Esophagus (tissue), 2 donors: ENCODE data around the gene MOG. TPM values are rescaled to one million over a fixed set of nuclear protein-coding genes. Genes with fewer than 3 reads are reported as not detected.

Experiments
- H3K27ac ChIP-seq, 2 donors: one replicate each; pipeline ENCODE4 v1.5.1; 2013; ENCODE audit warnings: low read depth in 2 of 2, mild to moderate bottlenecking in 2 of 2, inconsistent platforms in 1 of 2, low read length in 1 of 2, moderate library complexity in 1 of 2
- H3K27me3 ChIP-seq, 2 donors: one replicate each; pipeline ENCODE4 v1.6.1; 2013; ENCODE audit warnings: low read length in 2 of 2, control low read depth in 1 of 2, mild to moderate bottlenecking in 1 of 2; ENCODE audit not compliant: insufficient read depth in 2 of 2, control insufficient read depth in 1 of 2
- H3K36me3 ChIP-seq, 2 donors: one replicate each; pipeline ENCODE4 v1.6.1; 2013; ENCODE audit warnings: low read length in 1 of 2; ENCODE audit not compliant: control insufficient read depth in 2 of 2, insufficient read depth in 2 of 2
- H3K4me1 ChIP-seq, 2 donors: one replicate each; pipeline ENCODE4 v1.6.1; 2013; ENCODE audit warnings: low read length in 1 of 2; ENCODE audit not compliant: control insufficient read depth in 2 of 2, insufficient read depth in 2 of 2
- H3K4me3 ChIP-seq, 2 donors: one replicate each; pipeline ENCODE4 v1.5.1; 2013; ENCODE audit warnings: low read length in 2 of 2, mild to moderate bottlenecking in 2 of 2, low read depth in 1 of 2, moderate library complexity in 1 of 2
- H3K9me3 ChIP-seq, 2 donors: one replicate each; pipeline ENCODE4 v1.6.1; 2013; ENCODE audit warnings: mild to moderate bottlenecking in 2 of 2, low read depth in 1 of 2, low read length in 1 of 2, moderate library complexity in 1 of 2; ENCODE audit not compliant: control insufficient read depth in 2 of 2, insufficient read depth in 1 of 2
- WGBS, 2 donors: extraction: QIAGEN DNeasy Blood & Tissue Kit; methylation state at CpG; one replicate each; pipeline ENCODE4 v1.1.7; 2013; 5-methylcytosine and 5-hydroxymethylcytosine counted together
- polyA plus RNA-seq, 2 donors: library from polyadenylated mRNA; stranded (reverse); fragments of 200-250 nt; gene quantifications; one replicate each; pipeline ENCODE4 v1.2.3, GENCODE V29; 2013
- donor health status: healthy with polysubstance abuse.
- donor health status: Bipolar disorder and iron deficiency.

Gene MOG
- polyA plus RNA-seq, 2 donors, result not detected

- Histone ChIP-seq H3K36me3 (no peaks in the 10 kb centered on the region), H3K4me3 (peak overlapping the region; percentile 63 to 67), H3K27me3 (no peaks in the 10 kb centered on the region), H3K9me3 (no peaks in the 10 kb centered on the region), H3K4me1 (peaks cover 5 to 8% of the 10 kb centered on the region in 2 donors), H3K27ac (peak overlapping the region; percentile 76 to 84)
- 13% methylated on average over 9 of the region's 9 CpGs for WGBS, 2 donors
These were observed 23.4 kb upstream of the MOG start for GRCh38 chr6:29633534-29633905.

GRCh38 chr6:29637247-29637646 lies 19.6 kb upstream of the MOG start:
- Histone ChIP-seq H3K4me3 (no peak overlapping the region), H3K36me3 (no peaks in the 10 kb centered on the region), H3K9me3 (no peaks in the 10 kb centered on the region), H3K4me1 (no peaks in the 10 kb centered on the region), H3K27ac (no peak overlapping the region), H3K27me3 (no peaks in the 10 kb centered on the region)
- WGBS, 2 donors, result 90 to 91% methylated on average over 9 of the region's 9 CpGs

GRCh38 chr6:29641430-29642148 lies 15.3 kb upstream of the MOG start:
- no peaks in the 10 kb centered on the region for H3K27me3 ChIP-seq
- H3K4me3 ChIP-seq, result no peak overlapping the region
- no peaks in the 10 kb centered on the region for H3K4me1 ChIP-seq
- 26 to 31% methylated on average over 3 of the region's 3 CpGs for WGBS, 2 donors
- no peaks in the 10 kb centered on the region for H3K36me3 ChIP-seq
- H3K9me3 ChIP-seq, result no peaks in the 10 kb centered on the region
- H3K27ac ChIP-seq, result peak overlapping the region in 1 of 2 donors; percentile 29

- Histone ChIP-seq H3K27me3 (no peaks in the 10 kb centered on the region), H3K4me3 (no peak overlapping the region), H3K27ac (no peak overlapping the region), H3K36me3 (no peaks in the 10 kb centered on the region), H3K9me3 (no peaks in the 10 kb centered on the region), H3K4me1 (no peaks in the 10 kb centered on the region)
- WGBS, 2 donors, result 91 to 93% methylated on average over 23 of the region's 23 CpGs
These were observed 8.8 kb upstream of the MOG start for GRCh38 chr6:29647927-29648642.

- WGBS, 2 donors, result 4% methylated on average over 33 of the region's 33 CpGs
- H3K9me3 ChIP-seq, result no peaks in the 10 kb centered on the region
- no peaks in the 10 kb centered on the region for H3K27me3 ChIP-seq
- peak overlapping the region; percentile 96 to 99 for H3K27ac ChIP-seq
- H3K36me3 ChIP-seq, result no peaks in the 10 kb centered on the region
- peak overlapping the region; percentile 62 to 68 for H3K4me3 ChIP-seq
- peaks cover 0 to 2% of the 10 kb centered on the region in 2 donors for H3K4me1 ChIP-seq
These were observed 6.9 kb upstream of the MOG start for GRCh38 chr6:29649701-29650673.

GRCh38 chr6:29651413-29652197 lies 5.3 kb upstream of the MOG start:
- 65 to 71% methylated on average over 8 of the region's 8 CpGs for WGBS, 2 donors
- Histone ChIP-seq H3K4me3 (no peak overlapping the region), H3K36me3 (no peaks in the 10 kb centered on the region), H3K27me3 (no peaks in the 10 kb centered on the region), H3K27ac (no peak overlapping the region), H3K9me3 (no peaks in the 10 kb centered on the region), H3K4me1 (peaks cover 0 to 2% of the 10 kb centered on the region in 2 donors)

- H3K9me3 ChIP-seq, result no peaks in the 10 kb centered on the region
- H3K4me1 ChIP-seq, result peaks cover 0 to 2% of the 10 kb centered on the region in 2 donors
- no peak overlapping the region for H3K4me3 ChIP-seq
- 85 to 88% methylated on average over 10 of the region's 10 CpGs for WGBS, 2 donors
- no peaks in the 10 kb centered on the region for H3K36me3 ChIP-seq
- H3K27me3 ChIP-seq, result no peaks in the 10 kb centered on the region
- H3K27ac ChIP-seq, result no peak overlapping the region
These were observed 4.7 kb upstream of the MOG start for GRCh38 chr6:29652198-29652584.

- Histone ChIP-seq H3K9me3 (no peaks in the 10 kb centered on the region), H3K36me3 (no peaks in the 10 kb centered on the region), H3K4me1 (peaks cover 0 to 2% of the 10 kb centered on the region in 2 donors), H3K27me3 (no peaks in the 10 kb centered on the region), H3K27ac (no peak overlapping the region), H3K4me3 (no peak overlapping the region)
- WGBS, 2 donors, result 11% methylated on average over 8 of the region's 8 CpGs
These were observed 3.3 kb upstream of the MOG start for GRCh38 chr6:29653452-29654038.
